Right forelimb (tissue), 1 donor: Measurements from ENCODE around the gene LAD1.

Experiments used
- DNase-seq: peaks from one replicate; pipeline ENCODE4 v3.0.0-alpha.2; 2018

LAD1 gene

DNA sequence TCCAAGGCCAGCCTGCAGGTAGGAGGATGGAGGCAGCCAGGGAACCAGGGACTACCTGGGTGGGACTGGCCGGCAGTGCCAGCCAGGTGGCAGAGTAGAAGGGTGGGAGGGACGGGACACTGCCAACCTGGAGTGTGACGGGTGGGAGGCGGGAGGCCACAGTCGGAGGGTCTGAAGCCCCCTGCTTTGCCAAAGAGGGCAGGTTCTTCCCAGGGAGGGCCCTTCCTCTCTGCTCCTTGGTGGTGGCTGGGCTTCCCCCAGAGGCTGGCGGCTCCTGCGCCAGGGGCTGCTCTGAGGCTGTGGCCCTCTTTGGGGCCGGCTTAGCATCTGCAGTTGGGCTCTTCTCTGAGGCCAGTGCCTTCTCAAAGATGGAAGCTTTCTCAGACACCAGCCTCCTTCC is 12.9 kb downstream of the LAD1 start:
- DNase-seq: no peak

GRCh38 chr1:201385299-201385891 is 13.7 kb downstream of the LAD1 start:
- DNase-seq: no peak

DNA sequence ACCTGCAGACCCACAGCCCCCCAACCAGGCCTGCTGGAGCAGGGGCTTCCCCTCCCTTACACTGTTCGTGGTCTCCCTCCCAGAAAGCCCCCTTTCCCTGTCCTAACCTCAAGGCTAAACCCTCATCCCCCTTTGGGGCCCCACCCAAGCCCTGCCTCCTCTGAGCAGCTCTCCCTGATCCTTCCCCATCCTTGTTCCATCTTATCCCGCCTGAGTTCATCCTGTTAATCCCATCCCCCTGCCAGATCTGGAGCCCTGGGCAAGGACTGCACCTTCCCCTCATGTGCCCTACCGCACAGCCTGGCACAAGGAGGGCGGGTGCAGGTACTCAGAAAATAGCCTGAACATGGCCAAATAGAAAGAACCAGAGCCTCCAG is 14.7 kb downstream of the LAD1 start:
- DNase-seq: no peak

DNA sequence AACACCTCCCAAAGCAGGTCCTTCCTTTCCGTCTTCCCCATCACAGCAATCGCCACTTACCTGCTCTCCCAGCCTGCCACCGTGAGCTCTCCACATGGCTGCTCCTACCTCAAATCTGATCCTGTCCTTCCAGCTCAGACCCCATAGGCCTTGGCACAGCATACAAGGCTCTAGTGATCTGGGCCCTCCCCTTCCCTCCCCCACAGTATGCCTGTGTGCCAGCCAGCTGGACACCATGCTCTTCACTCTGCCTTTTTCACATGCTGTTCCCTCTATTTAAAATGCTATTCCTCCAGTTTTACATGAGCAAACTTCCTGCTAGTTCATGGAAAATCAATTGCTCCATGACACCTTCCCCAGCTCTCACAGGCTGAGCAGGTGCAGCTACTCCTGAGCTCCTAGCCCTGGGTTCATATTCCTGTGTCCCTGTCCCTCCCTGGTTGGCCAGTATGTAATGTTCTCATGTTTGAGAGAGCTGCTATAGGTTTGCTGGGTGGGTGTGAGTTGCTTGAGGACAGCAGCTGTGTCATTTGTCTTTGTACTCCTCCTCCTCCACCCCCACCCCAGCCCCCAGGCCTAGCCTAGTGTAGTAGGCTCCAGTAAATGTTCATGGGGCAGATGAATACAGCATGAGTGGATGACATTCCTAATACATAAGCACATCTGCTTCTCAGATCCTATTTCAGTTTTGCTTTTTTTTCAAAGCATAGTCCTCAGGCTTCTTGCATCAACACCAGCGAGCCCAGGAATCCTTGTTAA is 15.3 kb downstream of the LAD1 start:
- DNase-seq: peak; percentile 70

DNA sequence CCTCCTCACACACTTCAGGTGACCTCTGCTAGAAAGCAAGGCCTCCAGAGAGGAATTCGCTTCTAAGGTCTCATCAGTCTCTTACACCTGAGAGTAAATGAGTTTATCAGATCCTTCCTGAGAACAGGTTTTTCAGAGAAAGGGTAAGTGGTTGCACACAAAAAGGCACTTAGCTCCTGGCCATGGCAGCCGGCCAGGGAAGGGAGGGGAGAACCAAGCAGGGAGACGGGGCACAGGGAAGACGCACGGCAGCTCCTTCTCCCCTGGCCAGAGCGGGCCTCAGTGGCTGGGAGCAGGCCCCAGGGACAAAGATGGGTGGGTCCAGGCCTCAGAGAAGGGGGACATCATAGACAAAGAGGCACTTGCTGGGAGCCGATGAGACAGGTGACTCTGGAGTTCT is 18.0 kb downstream of the LAD1 start:
- no peak for DNase-seq

DNA sequence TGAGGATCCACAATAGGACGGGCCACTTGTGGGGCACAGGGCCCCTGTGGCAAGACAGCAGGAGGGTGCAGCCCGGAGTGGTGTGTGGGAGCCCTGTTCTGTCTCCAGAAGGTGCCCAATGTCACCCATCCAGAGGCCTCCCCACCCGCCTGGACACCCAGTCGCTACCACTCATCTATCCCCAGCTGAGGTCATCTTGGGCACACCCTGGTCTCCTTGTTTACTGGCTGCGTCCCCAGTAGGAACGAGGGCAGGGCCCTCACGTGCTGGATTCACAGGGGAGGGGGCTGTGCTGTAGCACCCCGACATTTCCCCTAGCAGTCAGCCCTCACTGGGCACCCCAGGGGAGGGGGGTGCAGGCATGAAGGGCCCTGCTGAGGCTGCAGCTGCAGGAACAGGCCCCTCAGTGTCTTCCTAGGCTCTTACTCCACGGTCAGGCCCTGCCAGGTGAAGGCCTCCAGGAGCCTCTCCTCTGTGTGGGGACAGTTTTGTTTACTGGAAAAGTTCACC is 19.3 kb downstream of the LAD1 start:
- no peak for DNase-seq

- DNase-seq: no peak
Measured at GRCh38 chr1:201378804-201379203, 20.3 kb downstream of the LAD1 start.

- peak; percentile 61 for DNase-seq
Measured at GRCh38 chr1:201377611-201378092, 21.5 kb downstream of the LAD1 start, which contains the start of gene TNNT2. Gene TNNT2, minus strand, starts transcription at chr1:201377680. Its CDS starts 4,426 bp downstream, at chr1:201373254.

DNA sequence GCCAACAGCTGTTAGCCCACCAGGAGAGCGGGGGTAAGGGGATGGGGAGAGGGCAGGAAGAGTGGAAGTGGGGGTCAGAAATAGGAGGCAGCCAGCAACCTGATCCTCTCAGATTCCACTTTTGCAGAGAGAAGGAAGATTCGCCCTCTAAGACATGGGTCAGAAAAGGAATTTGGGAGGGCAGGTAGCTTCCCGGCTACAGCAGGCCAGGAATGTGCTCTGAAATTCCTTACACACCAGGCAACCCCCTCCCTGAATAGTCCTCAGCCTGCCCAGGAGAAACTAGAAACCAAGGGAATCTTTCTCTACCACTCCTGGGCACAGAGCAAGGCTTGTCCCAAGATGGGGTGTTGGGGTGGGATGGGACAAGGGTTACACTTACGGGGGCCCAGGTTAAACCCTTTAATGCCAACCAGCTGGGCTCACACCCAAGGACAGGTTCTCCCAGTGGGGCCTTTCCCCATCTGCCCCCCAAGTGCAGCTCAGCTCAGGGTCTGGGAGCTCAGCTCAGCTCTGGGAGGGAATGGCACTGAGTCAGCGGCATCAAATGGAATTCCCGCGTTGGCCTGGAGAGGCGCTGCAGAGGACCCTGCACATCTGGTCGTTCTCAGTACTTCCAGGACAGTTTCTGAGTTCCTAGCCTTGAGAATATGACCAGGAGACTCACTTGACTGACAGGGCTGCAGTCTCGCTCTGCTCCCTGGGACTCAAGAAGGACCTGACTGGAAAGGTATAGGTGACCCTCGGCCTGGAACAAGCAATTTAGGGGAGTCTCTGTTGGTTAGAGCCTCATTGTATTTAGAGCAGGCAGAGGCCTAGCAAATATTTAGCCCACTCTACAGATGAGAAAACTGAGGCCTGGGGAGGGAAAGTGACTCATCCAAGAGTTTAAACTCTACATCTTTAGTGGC is 22.4 kb downstream of the LAD1 start:
- DNase-seq: peak; percentile 55

GRCh38 chr1:201376107-201376463 is 23.0 kb downstream of the LAD1 start:
- no peak for DNase-seq

DNA sequence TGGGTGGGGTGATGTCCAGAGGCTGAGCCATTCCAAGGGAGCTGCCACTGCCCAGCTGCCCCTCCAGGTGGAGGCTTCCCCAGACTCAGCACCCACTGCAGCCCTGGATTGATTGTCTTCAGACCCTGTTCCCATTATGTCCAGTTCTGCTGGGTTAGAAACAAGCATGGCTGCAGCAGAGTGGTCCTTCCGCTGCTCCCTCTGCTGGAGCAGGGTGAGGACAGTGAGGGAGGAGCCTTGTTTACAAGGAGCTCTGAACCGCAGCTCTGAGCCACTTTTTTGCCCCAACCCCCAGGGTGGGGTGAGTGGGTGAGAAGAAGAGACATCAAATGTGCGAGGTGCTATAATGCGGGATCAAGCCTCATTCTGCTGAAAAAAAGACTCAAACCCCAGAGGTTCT is 24.0 kb downstream of the LAD1 start:
- DNase-seq: no peak

GRCh38 chr1:201374364-201374763 is 24.8 kb downstream of the LAD1 start:
- no peak for DNase-seq

DNA sequence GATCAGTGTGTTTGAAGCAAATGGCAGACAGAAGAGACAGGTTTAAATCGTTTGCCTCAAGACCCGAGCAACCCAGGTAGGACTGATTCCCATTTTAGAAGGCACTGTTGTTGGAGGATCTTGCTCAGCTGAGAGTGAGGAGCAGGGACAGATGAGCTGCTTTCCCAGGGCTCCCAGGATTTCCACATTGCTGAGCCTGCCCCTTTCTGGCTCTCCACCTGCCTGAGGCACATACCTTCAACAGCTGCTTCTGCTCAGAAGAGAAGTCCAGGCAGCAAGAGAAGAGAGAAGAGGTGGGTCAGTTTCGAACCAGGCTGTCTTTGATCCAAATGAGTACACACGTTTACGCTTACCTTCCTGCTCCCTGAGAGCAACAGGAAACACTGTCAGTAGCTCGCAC is 27.3 kb downstream of the LAD1 start:
- no peak for DNase-seq

GRCh38 chr1:201371276-201371675 is 27.8 kb downstream of the LAD1 start:
- DNase-seq: no peak

DNA sequence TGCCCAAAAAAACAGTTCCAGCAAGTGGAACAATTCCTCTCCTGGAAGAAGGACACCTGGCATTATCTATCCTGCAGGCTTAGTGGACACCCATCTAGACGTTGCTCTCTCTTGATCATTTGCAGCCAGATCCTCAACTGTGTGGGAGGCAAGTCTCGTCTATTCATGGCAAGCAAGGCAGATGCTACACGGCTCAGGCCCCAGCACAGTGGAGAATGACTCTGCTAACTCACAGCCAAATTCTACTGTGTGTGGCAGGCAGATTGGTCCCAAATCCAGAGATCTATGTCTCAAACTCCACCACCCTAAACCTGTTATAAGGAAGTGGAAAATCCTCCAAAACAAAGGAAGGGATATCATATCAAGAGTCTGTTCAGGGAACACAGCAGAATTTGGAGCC is 28.6 kb downstream of the LAD1 start:
- no peak for DNase-seq

DNA sequence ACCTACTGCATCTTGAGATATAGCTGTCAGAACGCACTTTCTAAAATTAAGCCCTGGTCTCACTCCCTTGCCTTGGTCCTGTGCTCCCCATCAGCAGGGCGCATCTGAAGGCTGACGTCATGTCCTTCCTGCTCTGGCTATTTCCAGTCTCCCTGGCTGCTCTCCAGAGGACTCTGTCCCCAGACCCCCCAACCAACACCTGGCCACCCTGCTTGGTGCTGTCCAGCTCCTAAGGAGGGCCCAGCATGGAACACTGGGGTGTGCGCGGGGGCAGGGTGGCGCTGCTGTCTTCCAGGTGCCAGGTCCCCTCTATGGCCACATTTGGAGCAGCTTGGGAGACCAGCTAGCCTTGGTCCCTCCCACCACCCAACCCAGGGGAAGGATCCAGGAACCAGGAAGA is 29.9 kb downstream of the LAD1 start:
- DNase-seq: no peak

DNA sequence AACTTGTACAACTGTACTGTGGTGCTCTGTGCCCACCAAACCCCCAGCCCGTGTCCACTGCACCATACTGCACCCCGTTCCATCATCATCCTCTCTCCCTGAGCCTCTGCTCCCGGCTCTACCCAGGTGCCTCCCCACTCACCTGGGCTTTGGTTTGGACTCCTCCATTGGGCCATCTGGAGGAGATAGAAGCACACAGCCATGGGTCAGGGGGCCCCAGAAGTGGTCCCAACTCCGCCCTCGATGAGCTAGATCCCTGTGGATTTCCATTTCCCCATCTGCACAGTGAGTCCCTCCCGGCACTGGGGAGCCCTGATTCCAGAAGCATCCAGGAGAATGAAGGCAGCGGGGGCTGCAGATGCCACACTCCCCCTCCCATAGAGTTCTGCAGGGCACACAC is 32.4 kb downstream of the LAD1 start:
- no peak for DNase-seq

DNA sequence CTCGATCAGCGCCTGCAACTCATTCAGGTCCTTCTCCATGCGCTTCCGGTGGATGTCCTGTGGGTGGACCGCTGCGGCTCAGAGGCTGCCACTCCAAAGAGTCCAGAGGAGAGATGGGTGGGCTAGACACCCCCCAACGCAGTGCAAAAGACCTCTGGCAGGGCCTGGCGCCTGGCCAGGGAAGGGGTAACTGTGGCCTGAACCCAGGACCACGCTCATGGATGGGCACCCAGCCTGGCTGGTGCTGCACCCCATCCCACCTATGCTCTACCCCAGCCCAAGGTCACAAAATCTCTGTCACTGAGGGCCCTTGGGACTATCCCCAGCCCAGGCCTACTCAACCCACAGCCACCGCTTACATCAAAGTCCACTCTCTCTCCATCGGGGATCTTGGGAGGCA is 33.9 kb downstream of the LAD1 start:
- DNase-seq: no peak

- DNase-seq: no peak
Measured at GRCh38 chr1:201364808-201365105, 34.4 kb downstream of the LAD1 start.

DNA sequence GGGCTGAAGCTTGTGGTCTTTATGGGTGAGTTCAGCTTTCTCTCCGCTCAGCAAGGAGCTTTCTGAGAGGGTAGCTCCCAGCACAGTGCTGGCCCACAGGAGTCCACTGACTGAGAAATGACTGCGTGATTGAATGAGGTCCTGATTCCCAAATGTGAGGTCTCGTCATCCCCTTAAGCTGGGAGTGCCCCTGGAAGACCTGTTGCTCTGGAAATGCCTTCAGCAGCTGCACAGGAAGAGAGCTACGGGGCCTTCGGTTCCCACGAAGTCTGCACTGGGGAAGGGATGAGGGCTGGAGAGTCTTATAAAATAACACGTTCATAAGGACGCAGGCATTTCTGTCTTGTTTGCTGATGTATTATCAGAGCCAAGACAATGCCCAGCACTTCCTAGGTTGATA is 35.7 kb downstream of the LAD1 start:
- DNase-seq: peak; percentile 35

DNA sequence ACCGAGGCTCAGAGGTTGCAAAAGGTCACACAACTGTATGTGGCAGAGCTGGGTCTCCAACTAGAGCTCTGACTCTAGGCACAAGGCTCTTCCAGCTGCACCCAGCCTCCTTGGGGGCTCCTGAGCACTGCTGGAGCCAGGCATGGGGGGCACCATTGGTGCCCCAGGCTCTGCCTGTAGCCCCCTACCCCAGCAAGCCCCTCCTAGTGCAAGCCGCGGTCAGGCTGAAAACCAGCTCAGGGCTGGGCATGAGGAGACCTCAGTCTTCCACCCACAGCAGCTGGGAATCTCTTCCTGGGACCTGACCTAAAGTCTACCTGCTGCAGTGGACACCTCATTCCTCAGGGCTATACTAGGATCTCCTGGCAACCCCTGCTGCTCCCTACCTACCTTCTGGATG is 36.2 kb downstream of the LAD1 start:
- DNase-seq: no peak

DNA sequence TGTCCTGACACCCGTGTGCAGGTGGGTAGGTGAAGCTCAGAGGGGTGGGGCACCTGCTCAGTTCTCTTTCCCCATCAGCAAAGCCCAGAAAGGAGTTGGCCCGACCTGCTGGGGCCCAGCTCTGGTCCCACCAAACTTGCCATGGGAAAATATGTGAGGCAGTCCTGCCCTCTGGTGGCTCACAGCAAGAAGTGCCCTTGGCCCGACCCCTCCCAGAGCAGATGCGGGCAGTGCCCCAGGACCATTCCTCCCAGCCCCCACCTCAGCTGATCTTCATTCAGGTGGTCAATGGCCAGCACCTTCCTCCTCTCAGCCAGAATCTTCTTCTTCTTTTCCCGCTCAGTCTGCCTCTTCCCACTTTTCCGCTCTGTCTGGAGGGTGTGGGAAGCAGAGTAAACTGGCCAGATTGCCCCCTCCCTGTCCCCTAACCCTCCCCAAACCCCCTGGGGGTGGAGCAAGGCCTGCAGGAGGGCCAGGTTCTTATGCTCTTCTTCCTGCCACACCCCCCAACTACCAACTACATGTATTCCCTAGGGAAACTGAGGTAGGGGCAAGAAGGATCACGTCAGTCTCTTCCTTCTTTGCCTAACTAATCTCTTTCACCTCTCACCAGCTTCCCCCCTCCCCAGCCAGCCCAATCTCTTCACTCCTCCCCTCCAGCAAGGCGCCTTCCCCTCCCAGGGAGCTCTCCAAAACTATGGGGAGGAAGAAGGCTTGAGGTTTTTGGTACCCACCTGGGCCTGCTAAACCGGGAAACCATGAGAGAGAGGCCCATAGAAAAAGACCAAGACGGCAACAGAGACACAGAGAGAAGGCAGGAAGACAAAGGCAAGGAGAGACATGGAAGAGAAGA is 37.2 kb downstream of the LAD1 start:
- peak; percentile 68 for DNase-seq
